ENCODE data around the gene WDR41.
"Not testable (repeated sequence)": the region's sequence is repeated elsewhere in the genome, so short reads cannot be mapped to it uniquely, and the experiment has no call there.

WDR41 gene

GRCh38 chr5:77491783-77492652, at the start of gene WDR41:
Gene WDR41 (minus strand): TSS chr5:77492316. CDS start chr5:77492220, 96 bp downstream.
- peak; percentile 87 for FAIRE-seq

GRCh38 chr5:77531297-77531696, 39.2 kb upstream of the WDR41 start:
- no peak for FAIRE-seq

- FAIRE-seq: peak; percentile 92
These were observed 26.2 kb upstream of the WDR41 start for GRCh38 chr5:77518304-77518703.

- no peak for FAIRE-seq
These were observed 22.3 kb upstream of the WDR41 start for GRCh38 chr5:77514457-77514856.

GRCh38 chr5:77513321-77513720, 21.2 kb upstream of the WDR41 start:
- FAIRE-seq: no peak

- not testable (repeated sequence) for FAIRE-seq
These were observed 9.0 kb upstream of the WDR41 start for GRCh38 chr5:77501132-77501531.

GRCh38 chr5:77499973-77500372, 7.9 kb upstream of the WDR41 start:
- FAIRE-seq: no peak

- FAIRE-seq: no peak
These were observed 7.3 kb upstream of the WDR41 start for GRCh38 chr5:77499441-77499840.

- FAIRE-seq: no peak
These were observed 6.8 kb upstream of the WDR41 start for GRCh38 chr5:77498952-77499351.

GRCh38 chr5:77494935-77495334, 2.8 kb upstream of the WDR41 start:
- FAIRE-seq: no peak

GRCh38 chr5:77492653-77493000, 511 bp upstream of the WDR41 start:
- no peak for FAIRE-seq

- peak; percentile 49 for FAIRE-seq
These were observed 1.3 kb downstream of the WDR41 start for GRCh38 chr5:77490741-77491344.

GRCh38 chr5:77486344-77486962, 5.7 kb downstream of the WDR41 start:
- FAIRE-seq: no peak

- FAIRE-seq: no peak
These were observed 8.4 kb downstream of the WDR41 start for GRCh38 chr5:77483682-77484081.

GRCh38 chr5:77475041-77475440, 17.1 kb downstream of the WDR41 start:
- not testable (repeated sequence) for FAIRE-seq

GRCh38 chr5:77468875-77469274, 23.2 kb downstream of the WDR41 start:
- FAIRE-seq: not testable (repeated sequence)

- FAIRE-seq: no peak
These were observed 28.2 kb downstream of the WDR41 start for GRCh38 chr5:77463905-77464304.

- no peak for FAIRE-seq
These were observed 30.8 kb downstream of the WDR41 start for GRCh38 chr5:77461287-77461686.

- FAIRE-seq: no peak
These were observed 38.0 kb downstream of the WDR41 start for GRCh38 chr5:77454123-77454522.

GRCh38 chr5:77452351-77452750, 39.8 kb downstream of the WDR41 start:
- no peak for FAIRE-seq

- FAIRE-seq: no peak
These were observed 42.1 kb downstream of the WDR41 start for GRCh38 chr5:77449981-77450380.

- no peak for FAIRE-seq
These were observed 42.8 kb downstream of the WDR41 start for GRCh38 chr5:77449277-77449676.

- no peak for FAIRE-seq
These were observed 43.3 kb downstream of the WDR41 start for GRCh38 chr5:77448831-77449230.

- FAIRE-seq: no peak
These were observed 47.8 kb downstream of the WDR41 start for GRCh38 chr5:77444356-77444755.

Measured in G401.6 (cell line).